Measurements from ENCODE around the gene STK25. TPM values are rescaled to one million over a fixed set of nuclear protein-coding genes. Genes with fewer than 3 reads are reported as not detected.

STK25 gene
- total RNA-seq, 1 experiment from 2014 or later = 171 TPM

DNA sequence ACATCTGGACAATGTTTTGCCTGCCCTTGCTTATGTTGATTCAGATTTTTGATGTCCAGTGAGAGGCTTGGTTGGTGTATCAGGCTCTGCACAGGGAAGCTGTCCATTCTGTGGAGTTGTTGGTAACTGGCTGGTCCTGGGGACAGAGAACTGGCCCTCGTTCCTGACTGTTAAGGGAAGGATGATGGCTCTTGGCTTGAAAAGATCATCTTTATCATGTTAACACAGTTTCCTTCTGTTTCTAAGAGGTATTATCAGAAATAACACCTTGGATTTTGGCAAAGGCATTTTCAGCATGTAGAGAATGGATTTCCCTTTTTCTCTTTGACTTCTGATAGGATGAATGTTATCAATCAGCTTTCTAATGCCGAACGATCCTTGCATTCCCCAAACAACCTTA is 19.3 kb downstream of the STK25 start:
- POLR2A ChIA-PET (ENCODE audit: low non-redundant PET) = no interaction called here
- Histone ChIP-seq H3K36me3 (ENCODE audit: insufficient read depth, low read length, poor library complexity, severe bottlenecking) (peaks cover 8% of the 10 kb centered on the region), H3K4me3 (ENCODE audit: low read depth, low read length, poor library complexity, severe bottlenecking) (no peak overlapping the region), H3K9me3 (ENCODE audit: low read depth, low read length, poor library complexity, severe bottlenecking) (no peaks in the 10 kb centered on the region), H3K27ac (ENCODE audit: low read depth, low read length, poor library complexity, severe bottlenecking) (no peak overlapping the region), H3K4me1 (ENCODE audit: insufficient read depth, low read length, poor library complexity, severe bottlenecking) (no peaks in the 10 kb centered on the region), H3K27me3 (replicated peaks; ENCODE audit: insufficient read depth, low read depth, low read length, poor library complexity) (no peaks in the 10 kb centered on the region)
- BruUV-seq (replicated peaks) = TSS peak; percentile 30
- no peak for TF ChIP-seq EZH2 (IDR thresholded peaks at IDR 0.05; ENCODE audit: borderline replicate concordance, low read depth, low read length, poor library complexity, severe bottlenecking)
- TF ChIP-seq, protein P1, sequence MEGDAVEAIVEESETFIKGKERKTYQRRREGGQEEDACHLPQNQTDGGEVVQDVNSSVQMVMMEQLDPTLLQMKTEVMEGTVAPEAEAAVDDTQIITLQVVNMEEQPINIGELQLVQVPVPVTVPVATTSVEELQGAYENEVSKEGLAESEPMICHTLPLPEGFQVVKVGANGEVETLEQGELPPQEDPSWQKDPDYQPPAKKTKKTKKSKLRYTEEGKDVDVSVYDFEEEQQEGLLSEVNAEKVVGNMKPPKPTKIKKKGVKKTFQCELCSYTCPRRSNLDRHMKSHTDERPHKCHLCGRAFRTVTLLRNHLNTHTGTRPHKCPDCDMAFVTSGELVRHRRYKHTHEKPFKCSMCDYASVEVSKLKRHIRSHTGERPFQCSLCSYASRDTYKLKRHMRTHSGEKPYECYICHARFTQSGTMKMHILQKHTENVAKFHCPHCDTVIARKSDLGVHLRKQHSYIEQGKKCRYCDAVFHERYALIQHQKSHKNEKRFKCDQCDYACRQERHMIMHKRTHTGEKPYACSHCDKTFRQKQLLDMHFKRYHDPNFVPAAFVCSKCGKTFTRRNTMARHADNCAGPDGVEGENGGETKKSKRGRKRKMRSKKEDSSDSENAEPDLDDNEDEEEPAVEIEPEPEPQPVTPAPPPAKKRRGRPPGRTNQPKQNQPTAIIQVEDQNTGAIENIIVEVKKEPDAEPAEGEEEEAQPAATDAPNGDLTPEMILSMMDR (conservative IDR thresholded peaks at IDR 0.05; ENCODE audit: low read depth, low read length) = no peak
- intact Hi-C loops (cut with micrococcal nuclease; ENCODE audit: unreplicated experiment) = no loop called here
- CTCF ChIA-PET = no interaction called here
- no peak for DNase-seq (ENCODE audit: low spot score)

DNA sequence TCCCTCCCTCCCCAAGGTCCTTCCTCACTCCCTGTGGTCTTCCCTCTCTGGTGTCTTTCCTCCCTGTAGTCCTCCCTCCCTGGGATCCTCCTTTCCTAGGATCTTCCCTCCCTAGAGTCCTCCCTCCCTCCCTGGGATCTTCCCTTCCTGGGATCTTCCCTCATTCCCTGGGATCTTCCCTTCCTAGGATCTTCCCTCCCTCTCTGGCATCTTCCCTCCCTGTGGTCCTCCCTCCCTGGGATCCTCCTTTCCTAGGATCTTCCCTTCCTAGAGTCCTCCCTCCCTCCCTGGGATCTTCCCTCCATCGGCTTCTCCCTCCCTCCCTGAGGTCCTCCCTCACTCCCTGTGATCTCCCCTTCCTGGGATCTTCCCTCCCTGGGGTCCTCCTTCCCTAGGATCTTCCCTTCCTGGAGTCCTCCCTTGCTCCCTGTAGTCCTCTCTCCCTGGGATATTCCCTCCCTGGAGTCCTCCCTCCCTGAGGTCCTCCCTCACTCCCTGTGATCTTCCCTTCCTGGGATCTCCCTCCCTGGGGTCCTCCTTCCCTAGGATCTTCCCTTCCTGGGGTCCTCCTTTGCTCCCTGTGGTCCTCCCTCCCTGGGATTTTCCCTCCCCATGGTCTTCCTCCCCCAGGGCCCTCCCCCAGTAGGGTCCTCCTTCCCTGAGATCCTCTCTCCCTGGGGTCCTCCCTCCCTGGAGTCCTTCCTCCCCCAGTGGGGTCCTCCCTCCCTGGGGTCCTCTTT is 23.0 kb downstream of the STK25 start:
- Histone ChIP-seq H3K27ac (ENCODE audit: low read depth, low read length, poor library complexity, severe bottlenecking) (no peak overlapping the region), H3K4me3 (ENCODE audit: low read depth, low read length, poor library complexity, severe bottlenecking) (no peak overlapping the region), H3K27me3 (replicated peaks; ENCODE audit: insufficient read depth, low read depth, low read length, poor library complexity) (no peaks in the 10 kb centered on the region), H3K36me3 (ENCODE audit: insufficient read depth, low read length, poor library complexity, severe bottlenecking) (no peaks in the 10 kb centered on the region), H3K4me1 (ENCODE audit: insufficient read depth, low read length, poor library complexity, severe bottlenecking) (no peaks in the 10 kb centered on the region), H3K9me3 (ENCODE audit: low read depth, low read length, poor library complexity, severe bottlenecking) (no peaks in the 10 kb centered on the region)
- no peak for DNase-seq (ENCODE audit: low spot score)
- POLR2A ChIA-PET (ENCODE audit: low non-redundant PET) = no interaction called here
- intact Hi-C loops (cut with micrococcal nuclease; ENCODE audit: unreplicated experiment) = no loop called here
- no TSS peak for BruUV-seq (replicated peaks)
- TF ChIP-seq, protein P1 (conservative IDR thresholded peaks at IDR 0.05; ENCODE audit: low read depth, low read length) = no peak
- no peak for TF ChIP-seq EZH2 (IDR thresholded peaks at IDR 0.05; ENCODE audit: borderline replicate concordance, low read depth, low read length, poor library complexity, severe bottlenecking)
- CTCF ChIA-PET = interaction anchor here (0.6 kb wide), 1 partner anchor 52 kb away, joined by 13 read pairs; no protein-coding TSS in a partner anchor

DNA sequence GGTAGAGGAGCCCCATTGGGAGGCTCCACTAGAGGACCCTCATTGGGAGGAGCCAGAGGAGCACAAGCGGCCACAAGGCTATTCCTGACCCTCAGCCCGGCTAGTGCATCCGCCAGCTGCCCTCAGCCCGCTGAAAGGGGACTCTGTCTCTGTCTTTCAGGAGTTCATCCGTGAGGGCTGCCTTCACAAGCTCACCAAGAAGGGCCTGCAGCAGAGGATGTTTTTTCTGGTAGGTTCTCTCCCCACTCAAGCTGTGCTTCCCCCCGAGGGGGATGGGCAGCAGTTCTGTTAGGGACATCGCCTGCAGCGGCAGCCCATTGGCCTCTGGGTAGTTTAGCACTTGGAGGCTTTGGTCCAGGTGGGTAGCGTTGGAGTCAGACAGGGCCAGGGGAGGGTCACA is 25.1 kb downstream of the STK25 start:
- H3K36me3 ChIP-seq (ENCODE audit: insufficient read depth, low read length, poor library complexity, severe bottlenecking) = no peaks in the 10 kb centered on the region
- no TSS peak for BruUV-seq (replicated peaks)
- no peaks in the 10 kb centered on the region for H3K4me1 ChIP-seq (ENCODE audit: insufficient read depth, low read length, poor library complexity, severe bottlenecking)
- no peaks in the 10 kb centered on the region for H3K27me3 ChIP-seq (replicated peaks; ENCODE audit: insufficient read depth, low read depth, low read length, poor library complexity)
- intact Hi-C loops (cut with micrococcal nuclease; ENCODE audit: unreplicated experiment) = no loop called here
- H3K27ac ChIP-seq (ENCODE audit: low read depth, low read length, poor library complexity, severe bottlenecking) = no peak overlapping the region
- TF ChIP-seq, protein P1 (conservative IDR thresholded peaks at IDR 0.05; ENCODE audit: low read depth, low read length) = no peak
- TF ChIP-seq EZH2 (IDR thresholded peaks at IDR 0.05; ENCODE audit: borderline replicate concordance, low read depth, low read length, poor library complexity, severe bottlenecking) = no peak
- POLR2A ChIA-PET (ENCODE audit: low non-redundant PET) = no interaction called here
- CTCF ChIA-PET = no interaction called here
- H3K4me3 ChIP-seq (ENCODE audit: low read depth, low read length, poor library complexity, severe bottlenecking) = no peak overlapping the region
- no peaks in the 10 kb centered on the region for H3K9me3 ChIP-seq (ENCODE audit: low read depth, low read length, poor library complexity, severe bottlenecking)
- DNase-seq (ENCODE audit: low spot score) = no peak

Measured in A673 (cell line).